Fibroblast of the aortic adventitia (primary cell): ENCODE results near the gene ALG2. TPM values are rescaled to one million over a fixed set of nuclear protein-coding genes. Genes with fewer than 3 reads are reported as not detected.
"Not testable (repeated sequence)": the region's sequence is repeated elsewhere in the genome, so short reads cannot be mapped to it uniquely, and the experiment has no call there.

Source experiments
- DNase-seq: peaks from one replicate; pipeline ENCODE4 v3.0.0-alpha.2; 2010; ENCODE audit warnings: low read depth
- H3K4me3 ChIP-seq: 2 replicates; pipeline ENCODE4 v1.5.1; 2011; ENCODE audit warnings: low read depth, mild to moderate bottlenecking, control low read depth, low read length, moderate library complexity
- total RNA-seq: library from RNA; depleted of rRNA; stranded (reverse); fragments of >200 nt; gene quantifications from 2 replicates; pipeline ENCODE4 v1.2.3, GENCODE V29; 2012; ENCODE audit warnings: low replicate concordance
- TF ChIP-seq, protein P1 (sequence below): IDR thresholded peaks from 2 replicates; pipeline ENCODE4 v1.5.1; 2011; ENCODE audit warnings: mild to moderate bottlenecking, low read length, control low read depth, inconsistent platforms; ENCODE audit not compliant: insufficient read depth

Gene ALG2
- total RNA-seq, 1 donor, result 44.3 TPM

DNA sequence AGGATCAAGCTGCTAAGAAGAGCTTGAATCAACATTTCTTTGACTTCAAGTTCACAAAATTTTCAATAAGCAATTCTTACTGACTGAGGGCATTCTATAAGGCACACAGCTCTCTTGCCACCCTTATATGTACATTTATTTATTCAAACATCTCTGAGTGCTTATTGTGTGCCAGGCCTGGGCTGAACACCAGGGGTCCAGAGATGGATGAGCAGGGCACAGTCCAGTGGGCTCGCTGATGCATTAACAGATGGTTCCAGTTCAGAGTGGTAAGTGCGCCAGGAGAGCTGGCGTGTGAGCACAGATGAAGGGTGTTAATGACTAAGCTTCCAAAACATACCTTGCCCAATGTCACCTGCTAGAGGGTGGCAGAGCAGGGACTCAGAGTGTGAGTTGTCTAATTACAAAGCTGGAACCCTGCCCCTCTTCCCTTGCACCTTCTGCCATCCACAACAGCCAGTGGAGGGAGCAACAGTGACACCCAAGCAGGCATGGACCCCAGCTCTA, 24.6 kb downstream of the ALG2 start:
- TF ChIP-seq, protein P1, sequence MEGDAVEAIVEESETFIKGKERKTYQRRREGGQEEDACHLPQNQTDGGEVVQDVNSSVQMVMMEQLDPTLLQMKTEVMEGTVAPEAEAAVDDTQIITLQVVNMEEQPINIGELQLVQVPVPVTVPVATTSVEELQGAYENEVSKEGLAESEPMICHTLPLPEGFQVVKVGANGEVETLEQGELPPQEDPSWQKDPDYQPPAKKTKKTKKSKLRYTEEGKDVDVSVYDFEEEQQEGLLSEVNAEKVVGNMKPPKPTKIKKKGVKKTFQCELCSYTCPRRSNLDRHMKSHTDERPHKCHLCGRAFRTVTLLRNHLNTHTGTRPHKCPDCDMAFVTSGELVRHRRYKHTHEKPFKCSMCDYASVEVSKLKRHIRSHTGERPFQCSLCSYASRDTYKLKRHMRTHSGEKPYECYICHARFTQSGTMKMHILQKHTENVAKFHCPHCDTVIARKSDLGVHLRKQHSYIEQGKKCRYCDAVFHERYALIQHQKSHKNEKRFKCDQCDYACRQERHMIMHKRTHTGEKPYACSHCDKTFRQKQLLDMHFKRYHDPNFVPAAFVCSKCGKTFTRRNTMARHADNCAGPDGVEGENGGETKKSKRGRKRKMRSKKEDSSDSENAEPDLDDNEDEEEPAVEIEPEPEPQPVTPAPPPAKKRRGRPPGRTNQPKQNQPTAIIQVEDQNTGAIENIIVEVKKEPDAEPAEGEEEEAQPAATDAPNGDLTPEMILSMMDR, result no peak
- no peak overlapping the region for H3K4me3 ChIP-seq
- no peak for DNase-seq

GRCh38 chr9:99196484-99196883, 25.3 kb downstream of the ALG2 start:
- H3K4me3 ChIP-seq, DNase-seq: not testable (repeated sequence)

DNA sequence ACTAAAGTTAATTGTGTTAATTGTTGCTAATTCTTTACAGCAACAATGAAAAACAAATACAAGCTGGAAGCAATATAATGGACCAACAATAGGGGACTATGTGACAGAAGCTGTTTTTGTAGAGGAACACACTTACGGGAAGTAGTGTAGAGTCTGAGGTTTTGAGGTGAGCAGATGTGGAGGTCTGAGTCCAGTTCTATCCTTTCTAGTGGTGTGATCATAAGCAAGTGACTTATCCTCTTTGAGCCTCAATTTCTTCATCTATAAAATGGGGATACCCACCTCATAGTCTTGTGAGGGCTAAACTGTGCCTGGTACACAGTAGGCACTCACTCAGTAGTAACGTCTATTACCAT, 28.3 kb downstream of the ALG2 start:
- DNase-seq, result no peak
- TF ChIP-seq, protein P1, result no peak
- no peak overlapping the region for H3K4me3 ChIP-seq

DNA sequence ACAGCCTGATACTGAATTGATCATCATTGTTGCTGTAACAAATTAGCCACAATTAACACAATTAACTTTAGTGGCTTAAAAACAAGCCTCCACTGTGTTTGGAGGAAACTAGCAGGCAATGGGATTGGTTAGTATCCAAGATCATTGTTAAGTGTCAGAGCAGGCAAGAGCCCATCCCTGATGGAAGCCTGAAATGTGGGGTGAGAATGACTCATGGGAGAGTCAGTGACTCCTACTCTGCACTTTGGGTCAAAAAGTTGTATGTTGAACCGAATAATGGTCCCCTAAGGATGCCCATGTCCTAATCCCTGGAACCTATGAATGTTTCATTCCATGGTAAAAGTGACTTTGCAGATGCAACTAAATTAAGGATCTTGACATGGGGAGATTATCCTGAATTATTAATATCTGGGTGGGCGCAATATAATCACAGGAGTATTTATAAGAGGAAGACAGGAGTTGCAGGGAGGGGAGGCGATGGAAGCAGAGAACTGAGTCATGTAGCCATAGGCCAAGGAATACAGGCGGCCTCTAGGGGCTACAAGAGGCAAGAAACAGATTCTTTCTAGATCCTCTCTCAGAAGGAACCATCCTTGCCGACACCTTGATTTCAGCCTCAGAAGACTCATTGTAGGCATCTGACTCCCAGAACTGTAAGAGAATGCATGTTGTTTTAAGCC, 28.8 kb downstream of the ALG2 start:
- DNase-seq, result peak; percentile 25
- TF ChIP-seq, protein P1, result peak; percentile 44
- no peak overlapping the region for H3K4me3 ChIP-seq

- no peak for DNase-seq
- TF ChIP-seq, protein P1, result no peak
- H3K4me3 ChIP-seq, result no peak overlapping the region
Observed at GRCh38 chr9:99190597-99191283, 31.0 kb downstream of the ALG2 start.

DNA sequence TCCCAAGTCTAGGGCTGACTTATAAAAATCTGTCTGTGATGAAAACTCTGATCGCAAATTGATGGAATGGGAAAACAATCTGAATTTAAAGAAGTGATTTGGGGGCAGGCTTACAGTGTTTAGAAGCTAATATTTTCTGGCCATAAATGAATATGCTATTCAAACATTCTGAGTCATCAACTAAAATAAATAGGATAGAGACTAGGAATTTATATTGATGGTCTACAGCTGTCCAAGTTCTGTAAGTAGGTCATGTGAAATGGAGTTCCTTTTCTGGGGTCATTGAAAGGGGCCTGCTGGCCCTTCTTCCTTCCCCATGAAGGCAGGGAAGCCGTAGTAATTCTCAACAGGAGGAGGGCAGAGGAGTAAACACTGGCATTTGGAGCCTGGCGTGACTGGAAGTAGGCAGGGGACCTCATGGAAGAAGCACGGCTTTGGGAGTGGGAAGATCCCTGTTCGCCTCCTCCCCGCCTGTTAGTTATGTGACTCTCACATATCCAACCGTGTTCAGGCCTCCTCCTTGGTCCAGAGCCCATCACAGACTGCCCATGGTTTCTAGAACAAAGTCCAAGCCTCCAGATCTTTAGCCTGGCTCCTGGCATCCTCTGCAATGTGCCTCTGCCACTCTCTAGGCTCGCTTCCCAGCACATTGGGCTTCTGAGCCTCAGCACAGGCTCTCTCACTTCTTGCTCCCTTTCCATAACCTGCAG, 31.7 kb downstream of the ALG2 start:
- TF ChIP-seq, protein P1, result no peak
- DNase-seq, result no peak
- H3K4me3 ChIP-seq, result no peak overlapping the region

DNA sequence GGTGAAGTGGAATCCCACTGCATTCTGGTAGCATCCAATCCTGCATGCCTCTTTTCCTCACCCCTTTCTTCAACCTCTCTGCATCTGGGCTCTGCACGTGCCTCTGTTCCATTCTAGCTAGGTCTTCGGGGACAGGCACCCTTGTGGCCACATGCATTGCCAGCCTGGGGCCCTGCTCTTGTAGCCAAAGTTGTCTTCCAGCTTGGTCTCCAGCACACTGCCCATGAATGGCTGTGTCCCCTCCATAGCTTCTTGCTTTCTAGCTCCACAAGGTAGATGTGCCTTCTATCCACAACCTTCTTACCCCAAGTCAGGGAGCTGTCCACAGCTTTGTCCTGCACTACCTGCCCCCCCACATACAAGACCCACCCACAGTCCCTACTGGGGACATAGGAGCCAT, 32.6 kb downstream of the ALG2 start:
- no peak for DNase-seq
- TF ChIP-seq, protein P1, result no peak
- H3K4me3 ChIP-seq, result no peak overlapping the region
